ENCODE measurements around the gene TMOD1. TPM values are rescaled to one million over a fixed set of nuclear protein-coding genes. Genes with fewer than 3 reads are reported as not detected.
"Not testable (repeated sequence)": the region's sequence is repeated elsewhere in the genome, so short reads cannot be mapped to it uniquely, and the experiment has no call there.

TMOD1 gene
- total RNA-seq, 2 experiments from 2014 or later: 1.7 to 2.5 TPM

DNA sequence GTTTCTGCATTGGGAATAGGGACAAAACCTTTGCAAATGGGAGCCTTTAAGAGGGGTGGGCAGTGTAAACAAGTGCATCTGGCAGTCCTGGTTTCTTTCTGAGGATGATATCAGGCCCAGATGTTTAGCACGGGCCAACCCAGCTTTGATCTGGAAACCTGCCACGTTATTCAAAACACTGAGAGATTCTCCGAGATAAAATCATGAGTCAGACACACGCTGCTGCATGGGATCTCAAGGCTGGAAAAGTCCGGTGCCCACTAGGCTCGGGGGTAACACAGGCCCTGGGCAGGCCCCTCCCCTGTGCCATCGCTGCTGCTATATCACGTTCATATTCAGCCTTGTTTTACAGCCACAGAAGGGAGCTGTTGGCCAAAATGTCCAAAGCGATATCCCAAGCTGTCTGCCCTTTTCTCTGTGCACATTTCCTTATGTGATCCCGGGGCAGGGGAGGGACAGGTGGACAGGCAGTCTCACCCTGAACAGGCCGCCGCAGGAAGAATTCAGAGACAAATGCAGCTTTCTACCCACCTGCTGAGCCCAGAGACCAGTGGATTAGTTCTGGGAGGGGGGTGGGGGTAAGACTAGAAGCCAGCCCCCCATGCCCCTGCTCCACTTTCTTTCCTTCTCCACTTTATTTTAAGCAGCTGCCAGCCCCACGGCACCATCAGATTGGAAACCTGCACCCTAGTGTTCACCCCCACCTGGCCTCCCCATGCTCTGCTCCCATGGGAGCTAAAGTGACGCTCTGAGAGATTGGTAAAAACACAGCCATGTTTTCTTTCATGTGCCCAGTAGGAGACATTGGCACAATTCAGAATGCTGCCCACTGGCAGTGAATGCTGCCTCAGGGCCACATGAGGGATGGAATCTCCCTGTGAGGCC is 63.1 kb downstream of the TMOD1 start:
- intact Hi-C loops (cut with micrococcal nuclease): no loop called here
- H3K27ac Mint-ChIP-seq: no peak overlapping the region
- H3K9me3 Mint-ChIP-seq: no peaks in the 10 kb centered on the region
- H3K4me3 Mint-ChIP-seq: no peak overlapping the region
- no peak for DNase-seq
- peaks cover 3% of the 10 kb centered on the region for H3K4me1 Mint-ChIP-seq (ENCODE audit: low read depth)
- peaks cover 6% of the 10 kb centered on the region for H3K27me3 Mint-ChIP-seq
- ChIA-PET POLR2A (interaction anchor here (1.0 kb wide), 1 partner anchor 30 kb away, joined by 3 read pairs; no protein-coding TSS in a partner anchor), CTCF (interaction anchor here (0.6 to 1.7 kb wide), 2 partner anchors 34 to 62 kb away, joined by 3 to 6 read pairs; no protein-coding TSS in a partner anchor)
- H3K36me3 Mint-ChIP-seq: no peaks in the 10 kb centered on the region

GRCh38 chr9:97565262-97565661 is 63.8 kb downstream of the TMOD1 start:
- Mint-ChIP-seq H3K27me3 (peaks cover under 1% of the 10 kb centered on the region), H3K36me3 (no peaks in the 10 kb centered on the region), H3K9me3 (no peaks in the 10 kb centered on the region), H3K27ac (no peak overlapping the region), H3K4me1 (ENCODE audit: low read depth) (no peaks in the 10 kb centered on the region), H3K4me3 (no peak overlapping the region)
- CTCF ChIA-PET: interaction anchor here (1.7 kb wide), 1 partner anchor 33 kb away, joined by 6 read pairs; no protein-coding TSS in a partner anchor
- POLR2A ChIA-PET: no interaction called here
- intact Hi-C loops (cut with micrococcal nuclease): no loop called here
- DNase-seq: no peak

GRCh38 chr9:97567182-97567893 is 65.9 kb downstream of the TMOD1 start:
- Mint-ChIP-seq H3K4me1 (ENCODE audit: low read depth) (no peaks in the 10 kb centered on the region), H3K36me3 (no peaks in the 10 kb centered on the region), H3K9me3 (no peaks in the 10 kb centered on the region), H3K27me3 (no peaks in the 10 kb centered on the region), H3K4me3 (no peak overlapping the region), H3K27ac (no peak overlapping the region)
- ChIA-PET CTCF (interaction anchor here (1.8 kb wide), 1 partner anchor 31 kb away, joined by 9 read pairs; no protein-coding TSS in a partner anchor), POLR2A (no interaction called here)
- intact Hi-C loops (cut with micrococcal nuclease): no loop called here
- DNase-seq: no peak

DNA sequence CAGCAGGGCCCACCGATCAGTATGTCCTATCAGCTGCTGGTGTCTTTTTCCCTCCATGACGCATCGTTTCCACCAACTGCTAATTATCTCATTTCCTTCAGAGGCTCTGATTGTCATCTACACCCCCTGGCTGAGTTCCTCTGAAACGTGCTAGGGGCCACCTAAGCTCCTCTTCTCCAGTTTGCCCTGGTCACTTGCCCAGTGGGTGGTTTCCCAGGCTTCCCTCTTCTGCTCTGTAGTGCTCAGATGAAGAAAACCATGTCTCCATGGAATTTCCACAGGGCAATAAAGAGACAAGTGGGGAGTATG is 66.4 kb downstream of the TMOD1 start:
- intact Hi-C loops (cut with micrococcal nuclease): no loop called here
- no peak for DNase-seq
- no peak overlapping the region for H3K27ac Mint-ChIP-seq
- H3K27me3 Mint-ChIP-seq: no peaks in the 10 kb centered on the region
- H3K4me3 Mint-ChIP-seq: no peak overlapping the region
- H3K9me3 Mint-ChIP-seq: no peaks in the 10 kb centered on the region
- ChIA-PET POLR2A (no interaction called here), CTCF (interaction anchor here (1.8 kb wide), 1 partner anchor 31 kb away, joined by 9 read pairs; no protein-coding TSS in a partner anchor)
- no peaks in the 10 kb centered on the region for H3K4me1 Mint-ChIP-seq (ENCODE audit: low read depth)
- H3K36me3 Mint-ChIP-seq: no peaks in the 10 kb centered on the region

DNA sequence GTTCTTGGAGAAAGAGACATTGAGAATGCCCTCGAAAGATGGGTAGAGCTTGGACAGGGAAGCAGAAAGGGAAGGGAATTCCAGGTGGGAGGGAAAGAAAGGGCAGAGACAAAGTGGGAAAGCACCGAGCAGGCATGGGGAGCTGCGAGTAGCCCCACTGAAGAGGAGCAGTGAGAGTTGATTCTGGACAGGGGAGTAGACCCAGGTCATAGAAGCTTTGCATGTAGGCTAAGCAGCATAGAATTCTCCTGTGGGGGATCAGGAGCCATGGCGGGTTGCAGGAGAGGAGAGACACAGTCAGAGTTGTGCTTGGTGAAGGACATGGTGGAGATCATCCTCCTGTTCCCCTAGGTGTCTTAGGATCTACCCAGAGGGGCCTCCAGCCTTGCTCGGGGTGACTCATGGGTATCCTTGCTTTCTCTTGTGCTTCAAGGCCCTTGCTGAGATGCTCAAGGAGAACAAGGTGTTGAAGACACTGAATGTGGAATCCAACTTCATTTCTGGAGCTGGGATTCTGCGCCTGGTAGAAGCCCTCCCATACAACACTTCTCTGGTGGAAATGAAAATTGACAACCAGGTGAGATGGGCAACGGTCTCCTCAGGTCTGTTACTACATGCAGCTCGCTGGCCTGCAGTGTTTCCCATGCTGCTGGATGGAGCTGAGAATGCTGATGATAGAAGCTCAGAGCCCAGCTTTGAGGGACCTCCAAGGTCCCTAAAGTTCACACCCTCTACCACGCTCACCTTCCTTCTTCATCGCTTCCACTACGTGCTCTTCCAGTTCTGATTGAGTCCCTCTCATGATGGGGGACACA is 67.2 kb downstream of the TMOD1 start:
- intact Hi-C loops (cut with micrococcal nuclease): no loop called here
- Mint-ChIP-seq H3K4me3 (no peak overlapping the region), H3K9me3 (no peaks in the 10 kb centered on the region), H3K27ac (no peak overlapping the region), H3K36me3 (no peaks in the 10 kb centered on the region), H3K27me3 (no peaks in the 10 kb centered on the region), H3K4me1 (ENCODE audit: low read depth) (peaks cover 3% of the 10 kb centered on the region)
- ChIA-PET CTCF (interaction anchor here (1.2 to 1.8 kb wide), 2 partner anchors 30 kb away, joined by 5 to 9 read pairs; no protein-coding TSS in a partner anchor), POLR2A (no interaction called here)
- DNase-seq: no peak

- DNase-seq: no peak
- ChIA-PET CTCF (interaction anchor here (1.8 kb wide), 1 partner anchor 28 kb away, joined by 5 read pairs; no protein-coding TSS in a partner anchor), POLR2A (no interaction called here)
- peaks cover 15% of the 10 kb centered on the region for H3K4me1 Mint-ChIP-seq (ENCODE audit: low read depth)
- H3K9me3 Mint-ChIP-seq: no peaks in the 10 kb centered on the region
- H3K27me3 Mint-ChIP-seq: peaks cover 2% of the 10 kb centered on the region
- no peak overlapping the region for H3K27ac Mint-ChIP-seq
- H3K36me3 Mint-ChIP-seq: no peaks in the 10 kb centered on the region
- intact Hi-C loops (cut with micrococcal nuclease): no loop called here
- H3K4me3 Mint-ChIP-seq: no peak overlapping the region
These were observed 69.4 kb downstream of the TMOD1 start for GRCh38 chr9:97570899-97571298.

GRCh38 chr9:97571664-97572063 is 70.2 kb downstream of the TMOD1 start:
- H3K9me3 Mint-ChIP-seq: no peaks in the 10 kb centered on the region
- intact Hi-C loops (cut with micrococcal nuclease): no loop called here
- H3K36me3 Mint-ChIP-seq: no peaks in the 10 kb centered on the region
- no peak for DNase-seq
- H3K27me3 Mint-ChIP-seq: peaks cover 2% of the 10 kb centered on the region
- no peak overlapping the region for H3K27ac Mint-ChIP-seq
- no peak overlapping the region for H3K4me3 Mint-ChIP-seq
- CTCF ChIA-PET: interaction anchor here (1.8 kb wide), 1 partner anchor 27 kb away, joined by 5 read pairs; no protein-coding TSS in a partner anchor
- H3K4me1 Mint-ChIP-seq (ENCODE audit: low read depth): peaks cover 17% of the 10 kb centered on the region
- POLR2A ChIA-PET: no interaction called here

DNA sequence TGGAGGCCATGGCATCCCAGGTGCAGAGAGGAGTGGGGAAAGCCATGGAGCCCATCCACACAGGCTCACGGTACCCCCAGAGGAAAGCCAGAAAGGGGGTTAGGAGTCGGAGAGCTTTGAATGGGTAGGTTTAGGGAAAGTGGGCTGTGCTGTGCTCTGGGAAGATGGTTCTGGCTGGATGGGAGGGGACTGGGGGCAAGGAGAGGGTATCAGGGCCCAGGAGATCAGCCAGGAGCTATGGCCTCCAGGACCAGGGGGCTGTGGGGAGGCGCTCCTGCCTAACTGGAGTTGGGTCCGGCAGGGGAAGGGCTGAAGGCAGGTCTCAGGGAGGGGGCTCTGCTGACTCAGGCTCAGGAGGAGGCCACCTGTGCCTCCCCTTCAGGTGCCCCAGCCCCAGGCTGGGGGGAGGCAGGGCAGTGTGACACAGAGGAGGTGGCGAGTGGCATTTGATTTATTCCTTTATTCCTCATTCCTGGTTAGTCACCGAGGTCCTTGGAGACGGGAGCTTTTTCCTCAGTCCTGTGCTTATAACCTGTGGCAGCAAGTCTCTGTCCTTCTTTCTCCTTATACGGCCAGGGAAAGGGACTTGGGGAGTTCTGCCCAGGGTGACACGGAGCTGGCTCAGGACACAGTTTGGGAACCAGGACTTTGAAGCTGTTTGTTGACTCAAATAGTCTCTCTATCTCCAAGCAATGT is 70.9 kb downstream of the TMOD1 start:
- H3K4me3 Mint-ChIP-seq: no peak overlapping the region
- H3K27me3 Mint-ChIP-seq: peaks cover 2% of the 10 kb centered on the region
- intact Hi-C loops (cut with micrococcal nuclease): no loop called here
- peaks cover 17% of the 10 kb centered on the region for H3K4me1 Mint-ChIP-seq (ENCODE audit: low read depth)
- no peaks in the 10 kb centered on the region for H3K9me3 Mint-ChIP-seq
- no peaks in the 10 kb centered on the region for H3K36me3 Mint-ChIP-seq
- ChIA-PET POLR2A (no interaction called here), CTCF (interaction anchor here (1.5 kb wide), 1 partner anchor 26 kb away, joined by 4 read pairs; no protein-coding TSS in a partner anchor)
- no peak overlapping the region for H3K27ac Mint-ChIP-seq
- DNase-seq: no peak

DNA sequence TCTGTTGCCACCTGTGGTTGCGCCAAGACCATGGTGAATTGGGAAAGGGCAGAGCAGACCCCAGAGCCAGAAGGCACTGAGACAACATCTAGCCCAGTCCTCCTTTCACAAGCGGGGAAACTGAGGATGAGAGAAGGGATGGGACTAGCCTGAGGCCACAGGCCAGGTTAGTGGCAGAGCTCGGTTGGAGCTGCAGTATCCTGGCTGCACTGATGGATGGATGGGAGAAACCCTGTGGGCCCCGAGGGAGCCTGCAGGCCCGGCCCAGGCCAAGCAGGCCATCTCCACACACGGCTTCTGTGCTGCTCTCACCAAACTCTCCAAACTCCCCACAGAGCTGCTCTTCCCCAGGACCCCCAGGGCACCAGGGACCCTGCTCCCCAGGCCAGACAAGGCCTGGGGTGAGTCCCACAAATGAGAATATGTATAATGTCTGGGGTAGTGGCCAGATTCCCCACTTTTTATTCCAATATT is 71.5 kb downstream of the TMOD1 start:
- peaks cover 2% of the 10 kb centered on the region for H3K27me3 Mint-ChIP-seq
- no peak overlapping the region for H3K4me3 Mint-ChIP-seq
- intact Hi-C loops (cut with micrococcal nuclease): no loop called here
- H3K9me3 Mint-ChIP-seq: no peaks in the 10 kb centered on the region
- ChIA-PET CTCF (interaction anchor here (1.5 to 2.1 kb wide), 2 partner anchors 26 to 104 kb away, joined by 4 read pairs; no protein-coding TSS in a partner anchor), POLR2A (no interaction called here)
- DNase-seq: no peak
- no peaks in the 10 kb centered on the region for H3K36me3 Mint-ChIP-seq
- peaks cover 17% of the 10 kb centered on the region for H3K4me1 Mint-ChIP-seq (ENCODE audit: low read depth)
- H3K27ac Mint-ChIP-seq: no peak overlapping the region

DNA sequence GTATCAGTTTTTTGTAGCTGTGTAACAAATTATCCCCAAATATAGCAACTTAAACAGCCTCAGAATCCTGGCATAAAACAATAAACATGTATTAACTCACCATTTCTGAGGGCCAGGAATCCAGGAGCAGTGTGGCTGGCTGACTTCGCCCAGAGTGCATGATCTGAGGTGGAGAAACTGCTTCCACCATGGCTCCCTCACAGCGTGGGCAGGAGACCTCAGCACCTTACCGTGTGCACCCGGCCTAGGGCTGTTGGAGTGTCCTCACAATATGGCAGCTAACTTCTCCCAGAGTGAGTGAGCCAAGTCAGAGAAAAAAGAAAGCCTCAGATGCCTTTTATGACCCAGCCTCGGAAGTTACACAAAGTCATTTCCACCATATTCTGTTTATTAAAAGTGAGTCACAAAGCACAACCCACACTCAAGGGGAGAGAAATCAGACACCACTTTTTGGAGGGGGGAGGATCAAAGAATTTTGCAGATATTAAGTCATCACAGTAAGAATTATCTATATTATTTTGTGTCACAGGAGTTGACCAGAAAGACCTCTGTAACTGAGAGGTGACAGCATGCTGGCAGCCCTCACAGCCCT is 72.1 kb downstream of the TMOD1 start:
- no peak overlapping the region for H3K4me3 Mint-ChIP-seq
- POLR2A ChIA-PET: no interaction called here
- intact Hi-C loops (cut with micrococcal nuclease): no loop called here

DNA sequence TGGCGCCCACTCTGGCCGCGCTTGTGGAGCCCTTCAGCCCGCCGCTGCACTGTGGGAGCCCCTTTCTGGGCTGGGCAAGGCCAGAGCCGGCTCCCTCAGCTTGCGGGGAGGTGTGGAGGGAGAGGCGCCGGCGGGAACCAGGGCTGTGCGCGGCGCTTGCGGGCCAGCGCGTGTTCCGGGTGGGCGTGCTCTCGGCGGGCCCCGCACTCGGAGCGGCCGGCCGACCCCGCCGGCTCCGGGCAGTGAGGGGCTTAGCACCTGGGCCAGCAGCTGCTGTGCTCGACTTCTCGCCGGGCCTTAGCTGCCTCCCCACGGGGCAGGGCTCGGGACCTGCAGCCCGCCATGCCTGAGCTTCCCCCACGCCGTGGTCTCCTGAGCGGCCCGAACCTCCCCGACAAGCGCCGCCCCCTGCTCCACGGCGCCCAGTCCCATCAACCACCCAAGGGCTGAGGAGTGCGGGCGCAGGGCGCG is 72.7 kb downstream of the TMOD1 start:
- H3K36me3 Mint-ChIP-seq; H3K27me3 Mint-ChIP-seq; H3K27ac Mint-ChIP-seq; DNase-seq; H3K4me3 Mint-ChIP-seq; H3K9me3 Mint-ChIP-seq; intact Hi-C loops (cut with micrococcal nuclease): not testable (repeated sequence)
- POLR2A ChIA-PET: interaction anchor here (1.2 kb wide), 1 partner anchor 13 kb away, joined by 3 read pairs; no protein-coding TSS in a partner anchor
- peaks cover 17% of the 10 kb centered on the region for H3K4me1 Mint-ChIP-seq (ENCODE audit: low read depth)
- CTCF ChIA-PET: interaction anchor here (1.0 to 2.7 kb wide), 4 partner anchors 24 to 187 kb away, joined by 3 to 13 read pairs (median 6); partner anchors contain the start of gene TDRD7

More for the DNA sequence above, 72.1 kb downstream of the TMOD1 start:
- Mint-ChIP-seq H3K27me3 (peaks cover 2% of the 10 kb centered on the region), H3K4me1 (ENCODE audit: low read depth) (peaks cover 17% of the 10 kb centered on the region), H3K9me3 (no peaks in the 10 kb centered on the region), H3K36me3 (no peaks in the 10 kb centered on the region), H3K27ac (no peak overlapping the region)
- DNase-seq: no peak
- CTCF ChIA-PET: interaction anchor here (1.5 to 2.7 kb wide), 3 partner anchors 25 to 105 kb away, joined by 4 to 13 read pairs (median 4); no protein-coding TSS in a partner anchor

Measured in activated CD4-positive, alpha-beta memory T cell treated with anti-CD3 and anti-CD28 coated beads for 36 hours (primary cell).